HepG2 (cell line): ENCODE measurements around the gene DGCR6L. TPM values are rescaled to one million over a fixed set of nuclear protein-coding genes. Genes with fewer than 3 reads are reported as not detected.

Experiments
- GZF1 ChIP-seq: sonication (generic); formaldehyde crosslinking; IDR thresholded peaks from 2 replicates; pipeline ENCODE4 v1.5.1; 2020; ENCODE audit warnings: mild to moderate bottlenecking, missing genetic modification reagents
- NBN ChIP-seq: fragments of 450-650 bp; conservative IDR thresholded peaks from 2 replicates; pipeline ENCODE4 v1.6.1; 2017
- SPEN ChIP-seq: sonication (generic); formaldehyde crosslinking; IDR thresholded peaks from 2 replicates; pipeline ENCODE4 v1.5.1; 2020; ENCODE audit warnings: low read depth, mild to moderate bottlenecking, missing genetic modification reagents
- SRSF1 ChIP-seq: fragments of 200-400 bp; formaldehyde crosslinking; optimal IDR thresholded peaks from 2 replicates; pipeline ENCODE3; 2017; ENCODE audit warnings: mild to moderate bottlenecking, low read depth, low read length, moderate library complexity
- TMF1 ChIP-seq: sonication (generic); formaldehyde crosslinking; IDR thresholded peaks from 2 replicates; pipeline ENCODE4 v1.8.1; 2022; ENCODE audit warnings: low read depth, missing genetic modification reagents
- ZC3H4 ChIP-seq: sonication (generic); formaldehyde crosslinking; IDR thresholded peaks from 2 replicates; pipeline ENCODE4 v1.4.0; 2020; ENCODE audit warnings: missing genetic modification reagents, borderline replicate concordance
- ZNF337 ChIP-seq: sonication (generic); formaldehyde crosslinking; IDR thresholded peaks from 2 replicates; pipeline ENCODE4 v1.5.1; 2020; ENCODE audit warnings: missing genetic modification reagents, low read depth, mild to moderate bottlenecking, borderline replicate concordance
- ZNF484 ChIP-seq: sonication (generic); formaldehyde crosslinking; IDR thresholded peaks from 2 replicates; pipeline ENCODE4 v1.5.1; 2020; ENCODE audit warnings: mild to moderate bottlenecking, low read depth, missing genetic modification reagents, borderline replicate concordance
- ZNF556 ChIP-seq: sonication (generic); formaldehyde crosslinking; IDR thresholded peaks from 2 replicates; pipeline ENCODE4 v1.4.0; 2020; ENCODE audit warnings: mild to moderate bottlenecking, missing genetic modification reagents, borderline replicate concordance
- ZNF749 ChIP-seq: sonication (generic); formaldehyde crosslinking; IDR thresholded peaks from 2 replicates; pipeline ENCODE4 v1.8.0; 2022; ENCODE audit warnings: mild to moderate bottlenecking, missing genetic modification reagents, moderate library complexity, borderline replicate concordance
- polyA plus RNA-seq, 8 experiments: library from polyadenylated mRNA; depleted of rRNA in 3 of 8; stranded (reverse) in 7 of 8; unstranded in 1 of 8; fragments of >200 nt; fragmentation: Illumina TruSeq in 4 of 8; extraction: Trizol in 4 of 8; gene quantifications; 2 replicates each; pipeline versions ENCODE4 v1.2.1 to v1.2.3, GENCODE V29; 2011 to 2016; ENCODE audit warnings: low read depth in 4 of 8, missing spikeins in 1 of 8, mixed read lengths in 1 of 8; ENCODE audit not compliant: insufficient read depth in 1 of 8
- total RNA-seq, 5 experiments: library from RNA; depleted of rRNA; stranded (reverse); fragments of >200 nt; fragmentation: Illumina TruSeq; extraction: Trizol; gene quantifications; 2 replicates each; pipeline ENCODE4 v1.2.3, GENCODE V29; 2016; ENCODE audit warnings: low read depth in 1 of 5
- TF ChIP-seq, protein P1 (sequence below): sonication (generic); formaldehyde crosslinking; IDR thresholded peaks from 2 replicates; pipeline ENCODE4 v1.5.0; 2020; ENCODE audit warnings: mild to moderate bottlenecking, low read depth, missing genetic modification reagents, borderline replicate concordance
- TF ChIP-seq, protein P2 (sequence below): sonication (generic); formaldehyde crosslinking; conservative IDR thresholded peaks from 2 replicates; pipeline ENCODE4 v1.4.0; 2020; ENCODE audit warnings: mild to moderate bottlenecking, missing genetic modification reagents, moderate library complexity
- TF ChIP-seq, protein P3 (sequence below): sonication (generic); formaldehyde crosslinking; IDR thresholded peaks from 2 replicates; pipeline ENCODE4 v1.4.0; 2020; ENCODE audit warnings: low read depth, missing genetic modification reagents
- TF ChIP-seq, protein P4 (sequence below): sonication (generic); formaldehyde crosslinking; IDR thresholded peaks from 2 replicates; pipeline ENCODE4 v1.4.0; 2020; ENCODE audit warnings: missing genetic modification reagents, borderline replicate concordance
- TF ChIP-seq, protein P5 (sequence below): sonication (generic); formaldehyde crosslinking; conservative IDR thresholded peaks from 2 replicates; pipeline ENCODE4 v1.8.1; 2023; ENCODE audit warnings: missing genetic modification reagents

DGCR6L gene
- total and polyA plus RNA-seq, 2 of the 13 experiments (the other 11 are each of a cell fraction or from before 2014, with no cell fraction given), result 17.5 to 35.3 TPM

DNA sequence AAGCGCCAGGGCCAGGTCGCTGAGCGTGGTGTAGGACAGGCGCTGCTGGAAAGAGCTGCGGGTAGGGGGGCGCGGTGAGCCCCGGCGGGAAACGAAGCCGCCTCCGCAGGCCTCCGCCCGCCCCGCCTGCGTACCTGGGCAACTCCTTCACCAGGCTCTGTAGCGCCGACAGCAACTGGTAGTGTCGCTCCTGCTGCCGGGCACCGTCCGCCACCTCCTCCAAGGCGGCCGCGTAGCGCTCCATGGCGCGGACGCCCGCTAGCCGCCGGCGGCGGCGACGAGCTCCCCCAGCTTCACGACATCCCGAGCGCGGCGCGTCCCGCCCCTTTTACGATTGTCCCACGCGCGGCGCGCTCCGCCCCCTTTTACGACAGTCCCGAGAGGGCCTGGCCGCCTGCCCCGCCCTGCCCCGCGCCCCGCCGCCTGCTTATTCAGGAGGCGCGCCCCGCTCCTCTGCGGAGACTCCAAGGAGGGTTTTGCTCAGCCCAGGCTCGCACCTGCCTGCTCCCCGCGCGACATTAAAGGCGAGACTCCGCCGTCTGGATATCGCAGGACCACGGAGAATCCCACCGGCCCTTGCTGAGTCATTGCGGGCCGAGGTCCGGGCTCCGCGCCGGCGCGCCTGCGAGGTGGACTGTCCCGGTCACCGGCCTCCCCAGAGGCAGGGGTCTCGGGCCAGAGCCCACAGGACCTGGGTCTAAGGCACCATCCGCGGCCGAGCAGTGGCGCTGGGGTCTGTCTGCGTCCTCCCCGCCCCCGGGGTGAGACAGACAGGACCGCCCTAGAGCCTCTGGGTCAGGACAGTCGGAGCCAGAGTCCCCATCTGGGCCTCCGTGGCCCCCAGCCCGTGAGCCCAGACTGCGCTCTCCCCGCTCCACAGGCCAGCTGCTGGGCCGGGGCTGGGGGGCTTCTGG is at the start of gene DGCR6L (continued):
- TF ChIP-seq, protein P1, sequence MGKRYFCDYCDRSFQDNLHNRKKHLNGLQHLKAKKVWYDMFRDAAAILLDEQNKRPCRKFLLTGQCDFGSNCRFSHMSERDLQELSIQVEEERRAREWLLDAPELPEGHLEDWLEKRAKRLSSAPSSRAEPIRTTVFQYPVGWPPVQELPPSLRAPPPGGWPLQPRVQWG (CRISPR knock-in tag), result no peak
- TF ChIP-seq, protein P2, sequence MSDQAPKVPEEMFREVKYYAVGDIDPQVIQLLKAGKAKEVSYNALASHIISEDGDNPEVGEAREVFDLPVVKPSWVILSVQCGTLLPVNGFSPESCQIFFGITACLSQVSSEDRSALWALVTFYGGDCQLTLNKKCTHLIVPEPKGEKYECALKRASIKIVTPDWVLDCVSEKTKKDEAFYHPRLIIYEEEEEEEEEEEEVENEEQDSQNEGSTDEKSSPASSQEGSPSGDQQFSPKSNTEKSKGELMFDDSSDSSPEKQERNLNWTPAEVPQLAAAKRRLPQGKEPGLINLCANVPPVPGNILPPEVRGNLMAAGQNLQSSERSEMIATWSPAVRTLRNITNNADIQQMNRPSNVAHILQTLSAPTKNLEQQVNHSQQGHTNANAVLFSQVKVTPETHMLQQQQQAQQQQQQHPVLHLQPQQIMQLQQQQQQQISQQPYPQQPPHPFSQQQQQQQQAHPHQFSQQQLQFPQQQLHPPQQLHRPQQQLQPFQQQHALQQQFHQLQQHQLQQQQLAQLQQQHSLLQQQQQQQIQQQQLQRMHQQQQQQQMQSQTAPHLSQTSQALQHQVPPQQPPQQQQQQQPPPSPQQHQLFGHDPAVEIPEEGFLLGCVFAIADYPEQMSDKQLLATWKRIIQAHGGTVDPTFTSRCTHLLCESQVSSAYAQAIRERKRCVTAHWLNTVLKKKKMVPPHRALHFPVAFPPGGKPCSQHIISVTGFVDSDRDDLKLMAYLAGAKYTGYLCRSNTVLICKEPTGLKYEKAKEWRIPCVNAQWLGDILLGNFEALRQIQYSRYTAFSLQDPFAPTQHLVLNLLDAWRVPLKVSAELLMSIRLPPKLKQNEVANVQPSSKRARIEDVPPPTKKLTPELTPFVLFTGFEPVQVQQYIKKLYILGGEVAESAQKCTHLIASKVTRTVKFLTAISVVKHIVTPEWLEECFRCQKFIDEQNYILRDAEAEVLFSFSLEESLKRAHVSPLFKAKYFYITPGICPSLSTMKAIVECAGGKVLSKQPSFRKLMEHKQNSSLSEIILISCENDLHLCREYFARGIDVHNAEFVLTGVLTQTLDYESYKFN (CRISPR knock-in tag), result no peak
- TF ChIP-seq ZC3H4 (CRISPR knock-in tag), result no peak
- no peak for TF ChIP-seq GZF1
- TF ChIP-seq, protein P3, sequence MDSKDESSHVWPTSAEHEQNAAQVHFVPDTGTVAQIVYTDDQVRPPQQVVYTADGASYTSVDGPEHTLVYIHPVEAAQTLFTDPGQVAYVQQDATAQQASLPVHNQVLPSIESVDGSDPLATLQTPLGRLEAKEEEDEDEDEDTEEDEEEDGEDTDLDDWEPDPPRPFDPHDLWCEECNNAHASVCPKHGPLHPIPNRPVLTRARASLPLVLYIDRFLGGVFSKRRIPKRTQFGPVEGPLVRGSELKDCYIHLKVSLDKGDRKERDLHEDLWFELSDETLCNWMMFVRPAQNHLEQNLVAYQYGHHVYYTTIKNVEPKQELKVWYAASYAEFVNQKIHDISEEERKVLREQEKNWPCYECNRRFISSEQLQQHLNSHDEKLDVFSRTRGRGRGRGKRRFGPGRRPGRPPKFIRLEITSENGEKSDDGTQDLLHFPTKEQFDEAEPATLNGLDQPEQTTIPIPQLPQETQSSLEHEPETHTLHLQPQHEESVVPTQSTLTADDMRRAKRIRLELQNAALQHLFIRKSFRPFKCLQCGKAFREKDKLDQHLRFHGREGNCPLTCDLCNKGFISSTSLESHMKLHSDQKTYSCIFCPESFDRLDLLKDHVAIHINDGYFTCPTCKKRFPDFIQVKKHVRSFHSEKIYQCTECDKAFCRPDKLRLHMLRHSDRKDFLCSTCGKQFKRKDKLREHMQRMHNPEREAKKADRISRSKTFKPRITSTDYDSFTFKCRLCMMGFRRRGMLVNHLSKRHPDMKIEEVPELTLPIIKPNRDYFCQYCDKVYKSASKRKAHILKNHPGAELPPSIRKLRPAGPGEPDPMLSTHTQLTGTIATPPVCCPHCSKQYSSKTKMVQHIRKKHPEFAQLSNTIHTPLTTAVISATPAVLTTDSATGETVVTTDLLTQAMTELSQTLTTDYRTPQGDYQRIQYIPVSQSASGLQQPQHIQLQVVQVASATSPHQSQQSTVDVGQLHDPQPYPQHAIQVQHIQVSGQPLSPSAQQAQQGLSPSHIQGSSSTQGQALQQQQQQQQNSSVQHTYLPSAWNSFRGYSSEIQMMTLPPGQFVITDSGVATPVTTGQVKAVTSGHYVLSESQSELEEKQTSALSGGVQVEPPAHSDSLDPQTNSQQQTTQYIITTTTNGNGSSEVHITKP, result no peak; the same call in 1 of the 2 replicates
- TF ChIP-seq TMF1 (CRISPR knock-in tag), result no peak
- TF ChIP-seq, protein P4, sequence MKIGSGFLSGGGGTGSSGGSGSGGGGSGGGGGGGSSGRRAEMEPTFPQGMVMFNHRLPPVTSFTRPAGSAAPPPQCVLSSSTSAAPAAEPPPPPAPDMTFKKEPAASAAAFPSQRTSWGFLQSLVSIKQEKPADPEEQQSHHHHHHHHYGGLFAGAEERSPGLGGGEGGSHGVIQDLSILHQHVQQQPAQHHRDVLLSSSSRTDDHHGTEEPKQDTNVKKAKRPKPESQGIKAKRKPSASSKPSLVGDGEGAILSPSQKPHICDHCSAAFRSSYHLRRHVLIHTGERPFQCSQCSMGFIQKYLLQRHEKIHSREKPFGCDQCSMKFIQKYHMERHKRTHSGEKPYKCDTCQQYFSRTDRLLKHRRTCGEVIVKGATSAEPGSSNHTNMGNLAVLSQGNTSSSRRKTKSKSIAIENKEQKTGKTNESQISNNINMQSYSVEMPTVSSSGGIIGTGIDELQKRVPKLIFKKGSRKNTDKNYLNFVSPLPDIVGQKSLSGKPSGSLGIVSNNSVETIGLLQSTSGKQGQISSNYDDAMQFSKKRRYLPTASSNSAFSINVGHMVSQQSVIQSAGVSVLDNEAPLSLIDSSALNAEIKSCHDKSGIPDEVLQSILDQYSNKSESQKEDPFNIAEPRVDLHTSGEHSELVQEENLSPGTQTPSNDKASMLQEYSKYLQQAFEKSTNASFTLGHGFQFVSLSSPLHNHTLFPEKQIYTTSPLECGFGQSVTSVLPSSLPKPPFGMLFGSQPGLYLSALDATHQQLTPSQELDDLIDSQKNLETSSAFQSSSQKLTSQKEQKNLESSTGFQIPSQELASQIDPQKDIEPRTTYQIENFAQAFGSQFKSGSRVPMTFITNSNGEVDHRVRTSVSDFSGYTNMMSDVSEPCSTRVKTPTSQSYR, result no peak
- no peak for TF ChIP-seq ZNF556 (CRISPR knock-in tag)
- no peak for TF ChIP-seq ZNF337 (CRISPR knock-in tag)
- TF ChIP-seq SPEN (CRISPR knock-in tag), result peak; percentile 84
- TF ChIP-seq ZNF749, result peak; percentile 23; the same call in 1 of the 2 replicates
- no peak for TF ChIP-seq NBN
- peak; percentile 72; the same call in 1 of the 2 replicates for TF ChIP-seq ZNF484 (CRISPR knock-in tag)
- no peak for TF ChIP-seq SRSF1
- TF ChIP-seq, protein P5, sequence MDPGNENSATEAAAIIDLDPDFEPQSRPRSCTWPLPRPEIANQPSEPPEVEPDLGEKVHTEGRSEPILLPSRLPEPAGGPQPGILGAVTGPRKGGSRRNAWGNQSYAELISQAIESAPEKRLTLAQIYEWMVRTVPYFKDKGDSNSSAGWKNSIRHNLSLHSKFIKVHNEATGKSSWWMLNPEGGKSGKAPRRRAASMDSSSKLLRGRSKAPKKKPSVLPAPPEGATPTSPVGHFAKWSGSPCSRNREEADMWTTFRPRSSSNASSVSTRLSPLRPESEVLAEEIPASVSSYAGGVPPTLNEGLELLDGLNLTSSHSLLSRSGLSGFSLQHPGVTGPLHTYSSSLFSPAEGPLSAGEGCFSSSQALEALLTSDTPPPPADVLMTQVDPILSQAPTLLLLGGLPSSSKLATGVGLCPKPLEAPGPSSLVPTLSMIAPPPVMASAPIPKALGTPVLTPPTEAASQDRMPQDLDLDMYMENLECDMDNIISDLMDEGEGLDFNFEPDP (CRISPR knock-in tag), result no peak
